ENCODE results near the gene YTHDF2.
"Not testable (repeated sequence)": the region's sequence is repeated elsewhere in the genome, so short reads cannot be mapped to it uniquely, and the experiment has no call there.

Gene YTHDF2

DNA sequence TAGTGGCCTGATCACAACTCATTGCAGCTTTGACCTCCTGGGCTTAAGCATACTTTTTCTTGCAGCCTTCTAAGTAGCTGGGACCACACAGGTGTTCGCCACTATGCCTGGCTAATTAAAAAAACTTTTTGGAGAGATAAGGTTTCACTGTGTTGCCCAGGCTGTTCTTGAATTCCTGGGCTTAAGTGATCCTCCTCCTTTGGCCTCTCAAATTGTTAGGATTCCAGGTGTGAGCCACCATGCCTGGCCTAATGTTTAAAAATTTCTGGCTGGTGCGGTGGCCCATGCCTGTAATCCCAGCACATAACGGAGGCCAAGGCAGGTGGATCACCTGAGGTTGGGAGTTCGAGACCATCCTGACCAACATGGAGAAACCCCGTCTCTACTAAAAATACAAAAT is 24.4 kb downstream of the YTHDF2 start:
- DNase-seq: no peak

GRCh38 chr1:28766532-28767183 is 29.9 kb downstream of the YTHDF2 start:
- no peak for DNase-seq

- DNase-seq: no peak
These were observed 33.9 kb downstream of the YTHDF2 start for GRCh38 chr1:28770601-28771165.

DNA sequence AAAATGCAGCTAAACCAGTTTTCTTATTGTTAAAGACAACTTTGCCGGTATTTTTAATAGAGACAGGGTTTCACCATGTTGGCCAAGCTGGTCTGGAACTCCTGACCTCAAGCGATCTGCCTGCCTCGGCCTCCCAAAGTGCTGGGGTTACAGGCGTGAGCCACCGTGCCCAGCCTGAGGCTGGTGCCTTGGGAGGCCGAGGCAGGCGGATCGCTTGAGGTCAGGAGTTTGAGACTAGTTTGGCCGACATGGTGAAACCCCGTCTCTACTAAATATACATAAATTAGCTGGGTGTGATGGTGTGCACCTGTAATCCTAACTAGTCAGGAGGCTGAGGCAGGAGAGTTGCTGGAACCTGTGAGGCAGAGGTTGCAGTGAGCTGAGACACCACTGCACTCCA is 35.2 kb downstream of the YTHDF2 start:
- not testable (repeated sequence) for DNase-seq

- no peak for DNase-seq
These were observed 36.4 kb downstream of the YTHDF2 start for GRCh38 chr1:28773105-28773504.

DNA sequence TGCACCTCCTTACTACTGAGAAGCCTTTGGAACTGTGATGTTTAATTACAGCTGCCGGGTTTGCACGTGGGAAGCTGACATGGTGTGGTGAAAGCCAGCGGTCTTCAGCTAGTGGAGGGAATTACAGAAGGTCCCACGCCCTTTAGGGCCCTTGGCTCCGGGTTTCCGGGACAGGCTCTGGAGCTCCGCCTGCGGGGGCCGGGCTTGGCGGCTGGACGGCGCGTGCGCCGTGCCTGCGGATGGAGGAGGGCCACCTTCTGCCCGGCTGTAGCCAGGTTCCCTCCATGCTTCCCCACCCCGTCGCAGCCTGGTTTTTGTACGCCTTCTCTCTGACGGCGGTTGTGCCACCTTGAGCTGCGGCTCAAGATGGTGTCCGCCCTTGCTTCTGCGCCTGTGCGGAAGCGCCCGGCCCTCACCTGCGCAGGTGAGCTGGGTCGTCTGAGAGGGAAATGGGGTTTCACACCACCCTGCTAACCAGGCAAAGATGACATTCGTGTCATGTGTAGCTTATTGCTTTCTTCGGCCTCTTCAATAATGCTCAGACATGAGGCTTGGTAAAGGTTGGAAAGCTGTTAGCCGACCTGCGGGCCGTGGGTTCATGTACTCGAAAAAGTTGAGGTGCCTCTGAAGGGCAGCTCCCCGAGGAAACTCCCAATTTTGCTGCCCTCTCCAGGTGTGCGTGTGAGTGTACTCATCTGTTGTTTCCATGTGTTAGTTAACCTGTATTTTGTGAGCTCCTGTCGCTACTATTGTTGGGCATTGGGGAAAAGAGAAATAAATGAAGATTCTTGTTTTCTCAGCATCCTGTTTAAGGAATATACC is 38.6 kb downstream of the YTHDF2 start:
- no peak for DNase-seq

DNA sequence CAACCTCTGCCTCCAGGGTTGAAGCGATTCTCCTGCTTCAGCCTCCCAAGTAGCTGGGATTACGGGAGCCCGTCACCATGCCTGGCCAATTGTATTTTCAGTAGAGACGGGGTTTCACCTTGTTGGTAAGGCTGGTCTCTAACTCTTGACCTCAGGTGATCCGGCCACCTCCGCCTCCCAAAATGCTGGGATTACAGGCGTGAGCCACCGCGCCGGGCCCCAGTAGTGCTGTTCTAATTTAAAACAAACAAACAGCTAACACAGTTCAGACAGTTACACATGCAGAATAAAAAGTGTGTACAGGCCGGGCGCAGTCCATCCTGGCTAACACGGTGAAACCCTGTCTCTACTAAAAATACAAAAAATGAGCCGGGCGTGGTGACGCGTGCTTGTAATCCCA is 39.6 kb downstream of the YTHDF2 start:
- no peak for DNase-seq

GRCh38 chr1:28778021-28778420 is 41.3 kb downstream of the YTHDF2 start:
- DNase-seq: no peak

DNA sequence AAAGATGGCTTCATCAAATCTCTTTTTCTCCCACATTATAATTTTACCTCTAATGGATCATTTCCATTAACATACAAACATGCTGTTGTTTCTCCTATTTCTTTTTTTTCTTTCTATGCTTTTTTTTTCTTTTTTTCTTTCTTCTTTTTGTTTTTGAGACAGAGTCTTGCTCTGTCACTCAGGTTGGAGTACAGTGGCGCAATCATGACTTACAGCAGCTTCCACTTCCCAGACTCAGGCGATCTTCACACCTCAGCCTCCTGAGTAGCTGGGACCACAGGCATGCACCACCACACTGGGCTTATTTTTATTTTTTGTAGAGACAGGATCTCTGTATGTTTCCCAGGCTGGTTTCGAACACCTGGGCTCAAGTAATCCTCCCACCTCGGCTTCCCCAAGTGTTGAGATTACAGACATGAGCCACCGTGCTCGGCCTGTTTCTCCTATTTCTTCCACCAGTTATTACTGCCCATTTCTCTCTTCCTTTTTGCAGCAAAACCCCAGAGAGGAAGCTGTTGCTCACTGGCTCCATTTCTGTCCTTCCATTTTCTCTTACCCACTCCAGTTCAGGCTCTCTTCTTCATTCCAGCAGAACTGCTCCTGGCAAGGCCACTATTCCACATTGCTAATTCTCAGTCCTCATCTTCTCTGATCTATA is 43.1 kb downstream of the YTHDF2 start:
- no peak for DNase-seq

DNA sequence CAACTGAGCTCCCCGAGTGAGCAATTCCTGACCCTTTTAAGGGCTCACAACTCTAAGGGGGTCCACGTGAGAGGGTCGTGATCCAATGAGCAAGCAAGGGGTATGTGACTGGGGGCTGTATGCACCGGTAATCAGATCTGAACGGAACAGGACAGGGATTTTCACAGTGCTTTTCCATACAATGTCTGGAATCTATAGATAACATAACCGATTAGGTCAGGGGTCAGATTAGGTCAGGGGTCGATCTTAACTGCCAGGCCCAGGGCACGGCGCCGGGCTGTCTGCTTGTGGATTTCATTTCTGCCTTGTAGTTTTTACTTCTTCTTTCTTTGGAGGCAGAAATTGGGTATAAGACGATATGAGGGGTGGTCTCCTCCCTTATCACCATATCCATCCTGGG is 44.6 kb downstream of the YTHDF2 start:
- DNase-seq: no peak

DNA sequence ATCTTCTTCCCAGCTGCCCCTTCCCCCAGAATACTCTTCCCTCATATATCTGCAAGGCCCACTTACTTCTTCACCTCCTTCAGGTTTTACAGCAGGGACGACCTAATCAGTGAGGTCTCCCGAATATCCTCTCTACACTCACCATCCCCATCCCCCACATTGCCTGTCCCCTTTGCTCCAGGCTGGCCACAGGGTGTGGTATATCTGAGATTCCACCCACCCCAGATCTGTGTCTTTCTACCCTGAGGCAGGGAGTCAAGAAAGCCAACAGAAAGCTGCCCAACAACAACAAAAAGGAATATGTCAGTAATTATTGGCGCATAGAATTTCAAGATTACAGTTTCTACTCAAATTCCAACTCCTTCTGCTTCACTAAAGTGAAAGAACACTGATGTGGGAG is 45.3 kb downstream of the YTHDF2 start:
- no peak for DNase-seq

DNA sequence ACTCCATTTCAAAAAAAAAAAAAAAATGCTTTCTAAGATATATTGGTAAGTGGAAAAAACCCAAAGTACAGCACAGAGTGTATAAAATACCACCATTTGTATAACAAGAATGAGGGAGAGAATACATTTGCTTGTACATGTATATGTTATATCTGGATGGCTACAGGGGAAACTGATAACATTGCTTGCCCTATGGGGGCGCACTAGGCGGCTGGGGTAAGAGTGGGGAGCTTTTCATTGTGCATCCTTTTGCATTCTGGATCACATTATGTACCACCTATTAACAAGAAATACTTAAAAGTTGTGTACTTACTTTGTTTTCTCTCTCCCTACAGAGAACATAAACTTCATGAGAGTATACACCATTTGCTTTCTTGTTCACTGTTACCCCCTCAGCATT is 46.6 kb downstream of the YTHDF2 start:
- DNase-seq: no peak

DNA sequence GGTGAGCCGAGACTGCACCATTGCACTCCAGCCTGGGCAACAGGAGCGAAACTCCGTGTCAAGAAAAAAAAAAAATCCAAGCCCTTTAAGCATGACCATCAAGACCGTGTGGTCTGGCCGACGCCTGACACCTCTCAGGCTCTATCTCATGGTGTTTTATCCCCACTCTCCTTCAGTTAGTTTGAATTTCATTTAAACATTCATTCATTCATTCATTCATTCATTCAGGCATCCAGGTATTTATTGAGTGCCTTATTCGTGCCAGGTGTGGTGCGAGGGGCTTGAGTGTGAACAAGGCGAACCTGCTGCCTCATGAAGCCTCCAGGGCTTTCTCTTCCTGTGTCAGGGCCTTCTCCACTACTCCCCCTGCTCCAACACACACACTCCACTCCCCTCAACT is 52.7 kb downstream of the YTHDF2 start:
- no peak for DNase-seq

DNA sequence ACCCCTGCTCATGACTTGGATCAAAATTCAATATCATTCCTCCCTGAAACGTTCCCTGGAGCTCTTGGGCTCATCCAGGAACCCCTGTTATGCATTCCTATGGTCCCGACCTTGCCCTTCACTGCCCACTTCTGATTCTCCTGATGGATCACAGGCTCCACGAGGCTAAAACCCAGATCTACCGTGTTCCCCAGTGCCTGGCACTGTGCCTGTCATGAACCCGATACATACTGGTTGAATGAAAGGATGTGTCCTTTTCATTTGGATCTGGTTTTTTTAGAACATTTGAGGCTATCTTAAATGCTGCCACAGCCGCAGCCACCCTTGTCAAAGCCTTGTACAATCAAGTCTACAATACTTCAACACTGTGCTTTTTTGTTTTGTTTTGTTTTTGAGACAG is 53.1 kb downstream of the YTHDF2 start:
- no peak for DNase-seq

GRCh38 chr1:28790377-28791035 is 53.8 kb downstream of the YTHDF2 start:
- no peak for DNase-seq

- not testable (repeated sequence) for DNase-seq
These were observed 55.2 kb downstream of the YTHDF2 start for GRCh38 chr1:28791929-28792328.

GRCh38 chr1:28792644-28793121 is 55.9 kb downstream of the YTHDF2 start:
- no peak for DNase-seq

- DNase-seq: not testable (repeated sequence)
These were observed 57.8 kb downstream of the YTHDF2 start for GRCh38 chr1:28794582-28794981.

GRCh38 chr1:28796352-28797211 is 59.8 kb downstream of the YTHDF2 start:
- no peak for DNase-seq

- no peak for DNase-seq
These were observed 63.6 kb downstream of the YTHDF2 start for GRCh38 chr1:28800324-28800723.

DNA sequence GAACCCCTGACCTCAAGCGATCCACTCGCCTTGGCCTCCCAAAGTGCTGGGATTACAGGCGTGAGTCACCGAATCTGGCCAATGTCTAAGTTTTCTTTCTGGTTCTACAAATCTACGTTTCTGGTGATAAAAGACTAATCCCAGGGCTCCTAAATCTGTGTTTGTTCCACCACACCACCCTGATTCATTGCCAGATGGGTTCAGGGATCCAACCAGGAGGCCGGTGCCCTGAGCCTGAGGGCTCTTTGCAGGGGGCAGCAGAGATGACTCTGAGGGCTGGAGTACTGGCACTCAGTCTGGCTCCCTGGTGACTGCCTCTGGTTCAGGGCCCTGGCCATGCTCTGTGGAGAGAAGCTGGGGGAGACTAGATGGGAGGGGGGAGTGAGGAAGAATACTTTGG is 64.7 kb downstream of the YTHDF2 start:
- DNase-seq: no peak

GRCh38 chr1:28803051-28803450 is 66.3 kb downstream of the YTHDF2 start:
- no peak for DNase-seq
